ENCODE data around the gene ZNF214.

GRCh38 chr11:7050191-7050590, 30.0 kb upstream of the ZNF214 start:
- no peak for TF ChIP-seq GABPA (IDR thresholded peaks at IDR 0.05 in 1 of 2, conservative IDR thresholded peaks at IDR 0.05 in 1 of 2)
- TF ChIP-seq, protein P1, sequence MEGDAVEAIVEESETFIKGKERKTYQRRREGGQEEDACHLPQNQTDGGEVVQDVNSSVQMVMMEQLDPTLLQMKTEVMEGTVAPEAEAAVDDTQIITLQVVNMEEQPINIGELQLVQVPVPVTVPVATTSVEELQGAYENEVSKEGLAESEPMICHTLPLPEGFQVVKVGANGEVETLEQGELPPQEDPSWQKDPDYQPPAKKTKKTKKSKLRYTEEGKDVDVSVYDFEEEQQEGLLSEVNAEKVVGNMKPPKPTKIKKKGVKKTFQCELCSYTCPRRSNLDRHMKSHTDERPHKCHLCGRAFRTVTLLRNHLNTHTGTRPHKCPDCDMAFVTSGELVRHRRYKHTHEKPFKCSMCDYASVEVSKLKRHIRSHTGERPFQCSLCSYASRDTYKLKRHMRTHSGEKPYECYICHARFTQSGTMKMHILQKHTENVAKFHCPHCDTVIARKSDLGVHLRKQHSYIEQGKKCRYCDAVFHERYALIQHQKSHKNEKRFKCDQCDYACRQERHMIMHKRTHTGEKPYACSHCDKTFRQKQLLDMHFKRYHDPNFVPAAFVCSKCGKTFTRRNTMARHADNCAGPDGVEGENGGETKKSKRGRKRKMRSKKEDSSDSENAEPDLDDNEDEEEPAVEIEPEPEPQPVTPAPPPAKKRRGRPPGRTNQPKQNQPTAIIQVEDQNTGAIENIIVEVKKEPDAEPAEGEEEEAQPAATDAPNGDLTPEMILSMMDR (IDR thresholded peaks at IDR 0.05; ENCODE audit: low read depth, low read length, missing input control) = no peak
- TF ChIP-seq YY1 (IDR thresholded peaks at IDR 0.05) = no peak
- no peak for TF ChIP-seq JUND (IDR thresholded peaks at IDR 0.05)
- no peak for TF ChIP-seq EGR1 (IDR thresholded peaks at IDR 0.05; ENCODE audit: low read depth in 2 of 2)
- TF ChIP-seq HNF4G (IDR thresholded peaks at IDR 0.05) = no peak
- TF ChIP-seq TAF1 (conservative IDR thresholded peaks at IDR 0.05) = no peak
- no peak for TF ChIP-seq RAD21 (IDR thresholded peaks at IDR 0.05)
- TF ChIP-seq, protein P2, sequence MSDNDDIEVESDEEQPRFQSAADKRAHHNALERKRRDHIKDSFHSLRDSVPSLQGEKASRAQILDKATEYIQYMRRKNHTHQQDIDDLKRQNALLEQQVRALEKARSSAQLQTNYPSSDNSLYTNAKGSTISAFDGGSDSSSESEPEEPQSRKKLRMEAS (IDR thresholded peaks at IDR 0.05) = no peak
- no peak for TF ChIP-seq SP1 (IDR thresholded peaks at IDR 0.05)
- no peak for TF ChIP-seq REST (IDR thresholded peaks at IDR 0.05)
- no peak for TF ChIP-seq NR2F2 (IDR thresholded peaks at IDR 0.05)
- no peak for TF ChIP-seq ZBTB33 (IDR thresholded peaks at IDR 0.05)
- no peak for TF ChIP-seq FOXA2 (IDR thresholded peaks at IDR 0.05)
